Forelimb muscle (tissue), 1 donor: ENCODE results near the gene ALS2. TPM values are rescaled to one million over a fixed set of nuclear protein-coding genes. Genes with fewer than 3 reads are reported as not detected.
"Not testable (repeated sequence)": the region's sequence is repeated elsewhere in the genome, so short reads cannot be mapped to it uniquely, and the experiment has no call there.

Source experiments
- DNase-seq: peaks from one replicate; pipeline ENCODE4 v3.0.0-alpha.2; 2013; ENCODE audit warnings: low read depth
- polyA plus RNA-seq: library from polyadenylated mRNA; unstranded; fragments of 120-200 nt; gene quantifications from one replicate; pipeline ENCODE4 v1.2.1, GENCODE V29; 2013; ENCODE audit not compliant: insufficient read length

ALS2 gene
- polyA plus RNA-seq, 1 donor = 16.3 TPM

DNA sequence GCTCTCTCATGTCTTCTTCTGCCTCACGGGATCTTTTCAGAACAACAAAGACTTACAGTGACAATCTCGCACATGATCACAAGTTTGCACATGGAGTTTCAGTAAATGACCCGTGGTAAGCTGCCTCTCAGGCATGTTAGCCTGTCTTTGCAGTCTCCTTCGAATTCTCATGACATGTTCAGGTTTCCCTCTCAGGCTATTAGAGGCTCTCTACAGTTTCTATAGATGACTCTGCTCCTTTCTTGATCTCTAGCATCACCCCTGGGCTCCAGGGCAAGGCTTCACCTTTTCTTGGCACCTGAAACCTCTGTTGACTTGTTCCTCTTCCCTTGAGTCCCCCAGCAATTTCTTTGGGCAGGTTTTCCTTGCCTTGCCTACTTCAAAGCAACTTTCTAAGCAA is 105.3 kb downstream of the ALS2 start:
- no peak for DNase-seq

DNA sequence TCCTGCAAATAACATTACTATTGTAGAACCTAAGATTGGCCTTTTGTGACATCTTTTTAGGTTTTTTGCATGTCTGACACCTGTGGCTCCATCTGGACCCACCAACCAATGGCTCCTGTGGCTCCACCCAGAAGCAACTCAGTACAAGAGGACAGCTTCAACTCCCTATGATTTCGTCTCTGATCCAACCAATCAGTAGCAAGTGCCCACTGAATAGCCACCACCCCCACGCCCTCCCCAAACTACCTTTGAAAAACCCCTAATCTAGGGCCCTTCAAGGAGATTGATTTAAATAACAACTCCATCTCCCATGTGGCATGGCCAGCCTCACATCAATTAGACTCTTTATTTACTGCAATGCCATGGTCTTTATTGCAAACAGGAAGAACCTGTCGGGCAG is 105.9 kb downstream of the ALS2 start:
- no peak for DNase-seq

DNA sequence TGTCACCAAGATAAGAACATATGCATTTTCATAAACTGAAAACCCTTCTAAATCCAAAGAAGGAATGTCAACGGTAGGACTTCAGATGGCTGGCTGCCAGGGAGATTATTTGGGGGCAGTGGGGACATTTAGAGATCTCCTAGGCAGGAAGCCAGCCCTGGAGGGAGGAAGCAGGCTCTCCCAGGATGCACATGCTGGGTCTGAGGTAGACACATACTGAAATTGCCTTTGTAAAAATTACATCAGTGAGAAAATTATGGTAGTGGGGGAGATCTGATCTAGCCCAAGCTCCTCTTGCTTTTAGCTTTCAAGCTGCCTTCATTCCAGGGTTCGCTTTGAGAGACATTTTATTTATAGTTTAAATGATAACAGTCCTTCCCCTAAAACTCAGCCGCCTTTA is 106.4 kb downstream of the ALS2 start:
- DNase-seq = no peak

DNA sequence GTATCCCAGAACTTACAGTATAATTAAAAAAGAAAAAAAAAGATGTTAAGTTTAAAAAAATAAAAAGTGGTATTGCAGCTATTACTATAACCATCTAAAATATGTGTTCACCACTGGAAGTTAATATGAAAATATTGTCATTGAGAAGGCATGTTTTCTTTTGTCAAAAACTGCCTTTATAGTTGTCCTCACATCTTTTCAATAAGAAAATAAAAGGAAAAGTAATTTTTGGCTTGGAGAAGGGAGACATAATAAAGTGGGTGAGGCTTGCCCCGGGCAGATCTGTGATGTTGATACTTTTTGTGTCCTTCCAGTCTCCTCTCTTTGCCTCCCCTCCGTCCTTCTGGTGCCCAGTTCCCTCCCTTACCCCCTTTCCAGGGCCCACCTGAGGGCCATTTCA is 107.2 kb downstream of the ALS2 start:
- no peak for DNase-seq

DNA sequence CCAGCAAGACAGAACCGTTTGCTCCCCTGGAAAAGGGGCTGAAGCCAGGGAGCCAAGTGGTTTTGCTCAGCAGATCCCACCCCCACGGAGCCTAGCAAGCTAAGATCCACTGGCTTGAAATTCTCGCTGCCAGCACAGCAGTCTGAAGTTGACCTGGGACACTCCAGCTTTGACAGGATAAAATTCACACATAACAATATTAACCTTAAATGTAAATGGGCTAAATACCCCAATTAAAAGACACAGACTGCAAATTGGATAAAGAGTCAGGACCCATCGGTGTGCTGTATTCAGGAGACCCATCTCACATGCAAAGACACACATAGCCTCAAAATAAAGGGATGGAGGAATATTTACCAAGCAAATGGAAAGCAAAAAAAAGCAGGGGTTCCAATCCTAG is 109.5 kb downstream of the ALS2 start:
- not testable (repeated sequence) for DNase-seq

DNA sequence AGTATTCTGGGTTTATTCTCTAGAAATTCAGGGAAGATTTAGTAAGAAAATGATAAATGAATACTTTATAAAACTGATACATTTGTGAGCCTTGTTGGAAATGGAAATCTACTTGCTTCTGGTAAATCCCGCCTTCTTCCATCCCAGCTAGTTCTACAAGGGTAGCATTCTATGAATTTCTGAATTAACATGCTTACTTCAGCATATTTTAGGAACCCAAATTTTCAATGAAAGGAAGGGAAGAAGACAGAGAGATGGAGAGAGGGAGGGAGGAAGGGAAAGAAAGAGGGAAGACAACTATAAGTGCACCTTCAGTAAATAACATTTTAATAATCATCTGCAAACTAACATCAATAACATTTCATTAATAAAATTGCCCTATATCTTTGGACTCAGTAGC is 110.9 kb downstream of the ALS2 start:
- DNase-seq = no peak

DNA sequence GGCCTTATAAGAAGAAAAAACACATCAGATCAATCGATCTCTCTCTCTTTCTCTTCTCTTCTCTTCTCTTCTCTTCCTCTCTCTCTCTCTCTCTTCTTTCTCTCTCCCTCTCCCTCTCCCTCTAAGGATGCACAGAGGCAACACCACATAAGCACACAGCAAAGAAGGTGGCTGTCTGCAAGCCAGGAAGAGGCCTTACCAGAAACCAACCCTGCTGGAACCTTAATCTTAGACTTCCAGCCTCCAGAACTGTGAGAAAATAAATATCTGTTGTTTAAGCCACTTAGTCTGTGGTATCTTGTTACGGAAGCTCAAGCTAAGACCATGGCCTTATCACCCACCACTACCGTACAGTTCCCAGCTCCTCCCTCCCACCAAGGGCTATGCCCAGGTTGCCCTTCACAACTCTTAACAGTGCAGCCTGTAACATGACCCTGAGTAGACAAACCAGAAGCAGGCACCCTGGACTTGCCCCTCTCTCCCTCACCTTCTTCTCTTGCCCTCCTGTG is 112.3 kb downstream of the ALS2 start:
- no peak for DNase-seq

DNA sequence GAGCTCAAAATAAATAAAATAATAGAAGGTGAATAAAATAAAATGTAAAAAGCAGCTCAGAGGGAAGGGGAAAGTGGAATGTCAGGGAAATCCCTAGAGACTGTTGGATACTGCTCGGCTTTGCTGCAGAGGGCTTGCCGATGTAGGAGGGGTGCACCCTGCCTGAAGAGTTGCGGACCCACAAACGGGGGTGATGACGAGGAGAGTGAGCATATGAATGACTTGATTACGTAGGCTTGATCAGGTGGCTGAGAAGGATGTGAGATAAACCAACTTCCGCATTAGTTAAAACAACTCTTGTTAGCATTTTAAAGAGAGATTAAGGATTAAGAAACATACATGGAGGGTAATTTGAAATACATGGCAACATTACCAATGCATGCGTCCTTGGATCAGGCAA is 116.4 kb downstream of the ALS2 start:
- DNase-seq = no peak

DNA sequence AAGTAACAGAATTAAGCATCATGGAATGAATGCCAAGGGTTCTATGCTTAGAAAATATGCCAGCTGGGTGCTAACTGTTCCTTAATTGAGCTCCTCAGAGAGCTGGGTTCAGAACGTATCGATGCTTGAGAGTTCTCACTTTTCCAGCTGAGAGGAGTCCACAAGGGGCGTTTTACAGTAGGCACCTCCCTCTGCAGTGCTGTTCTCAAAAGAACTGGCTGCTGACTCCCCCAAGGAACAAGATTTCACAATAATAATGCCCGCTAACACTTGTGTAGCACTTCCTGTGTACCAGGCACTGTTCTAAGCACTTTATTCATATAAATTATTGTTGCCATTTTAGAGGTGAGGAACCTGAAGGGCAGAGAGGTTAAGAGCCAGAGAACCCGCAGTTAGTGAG is 119.4 kb downstream of the ALS2 start:
- DNase-seq = no peak

DNA sequence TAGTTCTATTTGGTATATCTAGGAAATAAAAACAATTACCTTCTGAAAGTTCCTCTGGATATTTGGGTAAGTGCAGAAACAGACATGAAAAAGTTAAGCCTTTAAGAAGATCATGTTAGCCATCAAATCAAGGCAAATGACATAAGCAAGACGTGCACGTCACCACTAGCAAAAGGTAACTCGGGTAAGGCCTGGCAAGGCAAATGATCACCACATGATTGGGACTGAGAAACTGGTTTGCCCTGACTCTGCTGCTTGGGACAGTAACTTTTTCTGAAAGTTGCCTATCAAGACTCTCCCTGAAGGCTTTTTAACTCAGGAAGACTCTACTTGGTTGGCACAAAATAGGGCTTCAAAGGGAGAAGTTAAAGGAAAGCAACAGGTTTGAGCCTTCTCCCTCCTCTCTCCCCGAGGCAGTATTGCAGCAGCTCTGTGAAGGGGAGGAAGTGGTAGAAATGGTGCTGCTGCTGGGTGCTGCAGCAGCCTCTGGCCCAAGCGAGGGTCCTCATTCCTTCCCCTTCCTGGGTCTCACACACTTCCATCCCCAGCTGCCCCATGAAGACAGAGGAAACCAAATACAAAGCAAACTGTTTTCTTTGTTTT is 120.3 kb downstream of the ALS2 start:
- DNase-seq = no peak

DNA sequence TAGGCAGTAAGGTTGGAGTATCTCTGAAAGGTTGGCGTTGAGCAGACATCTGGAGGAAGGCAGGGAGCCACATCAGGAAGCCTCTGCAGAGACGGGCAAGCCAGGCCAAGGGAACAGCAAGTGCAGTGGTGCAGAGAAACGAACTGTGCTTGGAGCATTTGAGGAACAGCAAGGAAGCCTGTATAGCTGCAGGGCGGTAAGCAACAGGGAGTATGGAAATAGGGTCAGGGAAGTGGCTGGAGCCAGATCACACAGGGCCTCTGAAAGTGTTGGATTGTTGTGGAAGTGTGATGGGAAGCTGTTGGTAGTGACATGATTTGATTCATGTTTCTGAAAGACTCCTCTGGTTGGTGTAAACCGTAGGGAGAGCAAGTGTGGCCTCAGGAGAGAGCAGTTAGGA is 124.0 kb downstream of the ALS2 start:
- no peak for DNase-seq

DNA sequence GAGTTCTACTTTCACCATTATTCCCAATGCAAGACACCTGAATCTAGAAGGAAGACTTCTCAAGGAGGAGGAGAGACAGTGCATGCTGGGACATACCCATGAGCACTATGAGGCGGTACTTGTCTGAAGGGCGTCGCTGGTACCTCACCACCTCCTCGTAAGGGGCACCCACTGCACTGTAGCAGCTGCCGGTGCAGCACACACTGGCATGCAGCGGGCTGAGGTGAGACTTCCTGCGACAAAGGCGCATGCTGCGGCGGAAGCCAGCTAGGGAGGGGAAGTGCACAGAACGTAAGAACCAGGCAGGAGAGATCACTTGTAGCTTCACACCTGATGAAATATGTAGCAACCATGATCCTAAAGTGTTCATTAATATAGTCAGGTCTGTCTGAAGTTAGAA is 124.6 kb downstream of the ALS2 start:
- DNase-seq = no peak

DNA sequence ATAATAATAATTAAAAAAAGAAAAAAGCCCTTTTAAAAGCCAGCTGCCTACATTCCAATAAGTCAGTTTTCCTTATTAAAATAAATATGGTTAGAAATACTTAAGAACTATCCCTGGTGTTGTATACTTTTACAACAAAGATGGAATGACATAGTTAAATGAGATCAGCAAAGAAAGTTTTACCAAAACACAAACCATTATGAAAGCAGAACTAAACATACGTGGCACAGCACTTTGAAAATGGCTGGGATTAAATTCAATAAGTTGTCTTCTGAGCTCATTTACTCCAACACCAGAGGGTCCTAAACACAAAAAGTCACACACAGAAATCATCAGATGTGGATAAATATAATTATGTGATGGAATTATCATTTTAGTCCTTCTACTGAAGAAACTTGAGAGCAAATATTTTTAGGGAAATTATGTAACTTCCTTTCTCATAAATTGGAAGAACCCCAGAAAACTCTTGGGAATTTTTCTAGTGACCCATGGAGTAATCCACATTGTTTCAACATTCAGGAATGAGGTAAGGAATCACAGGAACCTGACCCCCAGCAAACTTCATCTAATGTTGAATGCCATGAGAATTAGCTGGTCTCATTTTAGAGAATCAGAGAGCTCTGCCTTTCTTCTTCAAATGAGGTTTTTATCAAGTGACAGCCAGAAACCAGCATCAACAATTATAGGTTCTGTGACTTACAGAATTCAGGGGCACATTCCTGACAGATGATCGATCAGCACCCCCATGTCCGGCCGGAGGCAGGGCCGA is 125.9 kb downstream of the ALS2 start:
- DNase-seq = no peak

DNA sequence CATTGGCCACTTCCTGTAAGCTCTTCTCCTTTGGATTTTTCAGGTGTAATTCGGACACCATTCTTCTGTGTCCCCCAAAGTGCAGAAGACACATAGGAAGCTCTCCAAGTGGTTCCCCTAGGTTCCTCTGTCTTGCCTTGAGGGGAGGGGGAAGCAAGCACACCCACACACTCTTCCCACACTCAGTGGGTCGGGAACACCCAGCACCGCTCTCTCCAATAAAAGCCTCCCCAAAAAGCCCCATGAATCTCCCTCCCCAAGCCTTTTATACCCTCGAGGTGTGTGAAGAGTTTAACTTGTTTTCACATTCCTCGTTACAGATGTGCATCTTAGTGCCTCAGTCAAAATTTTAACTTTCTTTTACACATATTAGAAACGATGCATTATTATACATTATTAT is 127.5 kb downstream of the ALS2 start:
- no peak for DNase-seq

Other genes starting within 250 kb of the ALS2 start
- gene TMEM237, start 137.4 kb downstream of the ALS2 start, polyA plus RNA-seq = 37.5 TPM
- 0.13 TPM for gene MPP4, start 82.3 kb downstream of the ALS2 start, polyA plus RNA-seq
- 0.99 TPM for gene CDK15, start 25.6 kb upstream of the ALS2 start, polyA plus RNA-seq